ENCODE results near the gene SOBP. TPM values are rescaled to one million over a fixed set of nuclear protein-coding genes. Genes with fewer than 3 reads are reported as not detected.

SOBP gene
- total RNA-seq, 2 experiments from 2014 or later, result 0.27 to 0.31 TPM

DNA sequence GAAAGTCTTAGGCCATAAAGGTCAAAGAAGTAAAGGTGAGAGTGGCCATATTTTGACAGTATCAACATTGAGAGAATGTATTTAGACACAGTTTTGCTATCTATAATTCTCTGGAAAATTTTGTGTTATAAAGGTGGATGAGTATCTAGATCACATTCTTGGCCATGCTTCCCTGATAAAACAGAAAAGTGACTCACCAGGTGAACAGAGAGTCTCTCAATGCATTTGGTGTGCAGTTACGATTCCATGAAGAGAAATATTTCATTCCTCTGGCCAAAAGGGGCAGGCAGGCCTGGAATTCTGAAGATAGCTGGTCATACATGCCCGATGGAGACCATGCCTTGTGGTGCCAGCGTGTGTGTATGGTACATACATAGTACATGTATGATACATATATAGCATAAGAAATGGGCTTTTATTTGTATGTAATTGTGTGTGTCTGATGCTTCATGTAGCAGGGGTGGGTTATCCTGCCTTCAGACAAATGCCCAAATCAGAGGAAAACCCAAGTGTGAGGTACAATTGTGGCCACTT is 164.0 kb downstream of the SOBP start:
- ChIA-PET CTCF (interaction anchor here (2.0 kb wide), 1 partner anchor 10 kb away, joined by 8 read pairs; no protein-coding TSS in a partner anchor), POLR2A (no interaction called here)
- H3K4me1 Mint-ChIP-seq, result peaks cover 43% of the 10 kb centered on the region
- H3K27ac Mint-ChIP-seq, result no peak overlapping the region
- peaks cover 2% of the 10 kb centered on the region for H3K36me3 Mint-ChIP-seq (ENCODE audit: low read depth)
- peaks cover 8% of the 10 kb centered on the region for H3K27me3 Mint-ChIP-seq
- DNase-seq, result no peak
- H3K9me3 Mint-ChIP-seq, result peaks cover 7% of the 10 kb centered on the region
- no peak overlapping the region for H3K4me3 Mint-ChIP-seq

DNA sequence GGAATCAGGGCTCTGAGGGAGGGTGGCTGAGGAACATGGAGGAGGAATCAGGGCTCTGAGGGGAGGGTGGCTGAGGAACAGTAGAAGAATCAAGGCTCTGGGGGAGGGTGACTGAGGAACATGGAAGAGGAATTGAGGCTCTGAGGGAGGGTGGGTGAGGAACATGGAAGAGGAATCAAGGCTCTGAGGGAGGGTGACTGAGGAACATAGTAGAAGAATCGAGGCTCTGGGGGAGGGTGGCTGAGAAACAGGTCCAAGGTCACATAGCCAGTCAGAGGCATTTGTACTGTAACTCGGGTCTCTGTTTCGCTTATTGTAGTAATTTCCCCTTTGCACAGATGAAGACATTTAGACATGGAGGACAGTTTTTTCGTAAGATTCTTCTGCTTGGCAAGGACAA is 164.8 kb downstream of the SOBP start:
- Mint-ChIP-seq H3K27ac (no peak overlapping the region), H3K36me3 (ENCODE audit: low read depth) (peaks cover 6% of the 10 kb centered on the region), H3K4me1 (peaks cover 49% of the 10 kb centered on the region), H3K9me3 (peaks cover 10% of the 10 kb centered on the region), H3K4me3 (no peak overlapping the region), H3K27me3 (peaks cover 8% of the 10 kb centered on the region)
- ChIA-PET CTCF (interaction anchor here (1.2 to 1.9 kb wide), 3 partner anchors 10 to 15 kb away, joined by 3 to 6 read pairs (median 3); no protein-coding TSS in a partner anchor), POLR2A (no interaction called here)
- no peak for DNase-seq

DNA sequence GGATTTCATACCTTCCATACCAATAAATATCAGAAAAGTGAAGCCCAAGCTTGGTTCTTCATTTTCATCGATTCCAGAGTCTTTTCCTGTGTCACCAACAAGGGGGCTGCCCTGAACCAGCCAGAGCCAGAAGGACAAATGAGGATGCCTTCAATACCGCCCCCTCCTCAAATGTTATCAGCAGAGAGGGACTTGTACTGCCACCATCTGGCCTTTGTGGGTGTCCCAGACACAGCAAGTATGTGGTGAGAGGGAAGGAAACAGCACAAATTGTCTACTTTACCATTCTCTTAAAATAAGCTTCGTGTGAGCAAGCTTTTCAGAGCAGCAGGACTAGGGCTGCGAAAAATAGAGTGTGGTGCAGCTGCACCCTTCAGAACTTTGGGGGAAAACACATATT is 165.3 kb downstream of the SOBP start:
- H3K9me3 Mint-ChIP-seq, result peaks cover 10% of the 10 kb centered on the region
- H3K27me3 Mint-ChIP-seq, result peaks cover 8% of the 10 kb centered on the region
- peaks cover 6% of the 10 kb centered on the region for H3K36me3 Mint-ChIP-seq (ENCODE audit: low read depth)
- H3K27ac Mint-ChIP-seq, result peak overlapping the region; percentile 15
- DNase-seq, result no peak
- no peak overlapping the region for H3K4me3 Mint-ChIP-seq
- ChIA-PET POLR2A (no interaction called here), CTCF (interaction anchor here (1.2 to 1.9 kb wide), 4 partner anchors 9 to 14 kb away, joined by 3 to 6 read pairs (median 3); no protein-coding TSS in a partner anchor)
- peaks cover 53% of the 10 kb centered on the region for H3K4me1 Mint-ChIP-seq

DNA sequence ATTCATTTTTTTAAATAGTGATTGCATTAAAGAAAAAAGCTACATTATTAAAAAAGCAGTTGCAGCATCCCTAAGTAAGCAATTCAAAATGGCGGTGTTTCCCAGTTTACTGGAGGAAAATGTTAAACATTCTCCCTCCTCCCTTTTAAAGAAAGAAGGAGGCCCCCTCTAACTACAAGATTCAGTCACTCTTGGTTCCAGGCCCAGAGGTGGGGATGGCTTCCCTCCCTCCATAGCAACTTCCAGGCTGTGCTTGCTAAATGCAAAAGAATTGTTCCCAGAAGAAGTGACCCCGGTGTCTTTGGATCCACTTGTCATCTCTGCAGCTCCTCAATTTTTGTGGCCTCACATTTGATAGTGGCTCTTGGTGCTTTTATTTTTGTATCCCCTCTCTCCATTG is 165.9 kb downstream of the SOBP start:
- Mint-ChIP-seq H3K9me3 (peaks cover 10% of the 10 kb centered on the region), H3K4me3 (no peak overlapping the region), H3K4me1 (peaks cover 56% of the 10 kb centered on the region), H3K36me3 (ENCODE audit: low read depth) (peaks cover 6% of the 10 kb centered on the region), H3K27me3 (peaks cover 8% of the 10 kb centered on the region), H3K27ac (no peak overlapping the region)
- no peak for DNase-seq
- ChIA-PET CTCF (interaction anchor here (1.2 to 2.6 kb wide), 3 partner anchors 8 to 15 kb away, joined by 3 to 16 read pairs (median 6); no protein-coding TSS in a partner anchor), POLR2A (no interaction called here)

DNA sequence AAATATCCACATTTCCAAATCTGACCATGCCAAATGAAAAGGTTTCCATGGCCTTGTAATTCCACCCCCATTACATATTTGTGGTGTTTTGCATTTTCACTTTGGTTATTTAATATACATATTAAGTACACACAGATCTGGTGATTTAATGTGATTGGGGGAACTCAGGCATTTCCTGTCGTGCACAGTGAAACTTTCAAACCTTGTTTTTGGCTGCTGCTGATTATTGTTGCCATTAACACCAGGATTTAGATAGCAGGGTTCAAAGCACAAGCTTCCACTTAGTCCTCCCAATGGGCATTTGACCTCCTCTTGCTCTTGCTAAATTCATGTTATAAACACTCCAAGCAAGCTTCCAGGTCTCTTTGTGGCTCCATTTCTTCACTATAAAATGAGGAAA is 166.5 kb downstream of the SOBP start:
- peaks cover 10% of the 10 kb centered on the region for H3K9me3 Mint-ChIP-seq
- H3K4me1 Mint-ChIP-seq, result peaks cover 53% of the 10 kb centered on the region
- H3K36me3 Mint-ChIP-seq (ENCODE audit: low read depth), result peaks cover 6% of the 10 kb centered on the region
- DNase-seq, result no peak
- no peak overlapping the region for H3K4me3 Mint-ChIP-seq
- H3K27me3 Mint-ChIP-seq, result peaks cover 8% of the 10 kb centered on the region
- H3K27ac Mint-ChIP-seq, result peak overlapping the region; percentile 97
- ChIA-PET CTCF (interaction anchor here (1.1 to 2.6 kb wide), 4 partner anchors 8 to 15 kb away, joined by 3 to 16 read pairs (median 4); no protein-coding TSS in a partner anchor), POLR2A (no interaction called here)

DNA sequence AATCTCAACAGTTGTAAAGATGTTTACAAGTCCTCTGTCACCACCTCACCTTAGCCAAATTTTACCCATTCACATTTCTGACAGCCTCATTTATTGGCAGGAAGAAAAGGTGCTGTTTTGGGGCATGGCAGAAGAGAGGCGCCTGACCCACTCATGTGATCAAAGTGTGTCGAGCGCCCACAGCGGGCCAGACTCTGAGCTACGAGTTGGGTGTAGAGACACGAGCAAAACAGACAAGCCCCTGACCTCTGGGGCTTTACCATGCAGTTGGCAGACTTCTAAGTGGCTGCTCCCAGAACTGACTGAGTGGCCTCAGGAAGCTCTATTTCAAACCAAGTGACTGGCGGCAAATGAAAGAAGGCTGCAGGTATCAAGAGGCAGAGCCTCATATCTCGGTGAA is 167.0 kb downstream of the SOBP start:
- Mint-ChIP-seq H3K4me1 (peaks cover 53% of the 10 kb centered on the region), H3K9me3 (peaks cover 8% of the 10 kb centered on the region), H3K27ac (peak overlapping the region; percentile 97), H3K27me3 (peaks cover 8% of the 10 kb centered on the region), H3K4me3 (no peak overlapping the region), H3K36me3 (ENCODE audit: low read depth) (peaks cover 6% of the 10 kb centered on the region)
- no peak for DNase-seq
- ChIA-PET CTCF (interaction anchor here (1.1 to 2.6 kb wide), 2 partner anchors 9 to 15 kb away, joined by 3 to 16 read pairs; no protein-coding TSS in a partner anchor), POLR2A (no interaction called here)

DNA sequence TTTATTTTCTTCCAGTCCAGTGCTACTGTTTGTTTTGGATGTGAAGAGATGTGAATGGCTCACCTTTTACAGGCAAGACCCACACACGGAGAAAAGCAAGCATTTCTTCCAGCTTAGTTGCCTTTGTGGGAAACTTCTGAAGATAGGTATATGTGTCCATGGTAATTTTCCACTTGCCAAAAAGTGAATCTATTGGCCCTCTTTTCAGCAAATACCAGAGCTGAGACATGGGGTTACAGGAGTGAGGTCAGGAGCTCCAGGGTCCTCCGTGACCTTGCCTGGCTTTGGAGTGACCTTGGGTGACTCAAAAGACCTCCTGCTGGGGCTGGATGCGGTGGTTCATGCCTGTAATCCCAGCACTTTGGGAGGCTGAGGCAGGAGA is 167.4 kb downstream of the SOBP start:
- H3K27ac Mint-ChIP-seq, result peak overlapping the region; percentile 97
- peaks cover 52% of the 10 kb centered on the region for H3K4me1 Mint-ChIP-seq
- peak overlapping the region; percentile 68 for H3K4me3 Mint-ChIP-seq
- CTCF ChIA-PET, result interaction anchor here (0.5 to 2.6 kb wide), 7 partner anchors 9 to 54 kb away, joined by 3 to 16 read pairs (median 3); no protein-coding TSS in a partner anchor
- peaks cover 4% of the 10 kb centered on the region for H3K27me3 Mint-ChIP-seq
- H3K36me3 Mint-ChIP-seq (ENCODE audit: low read depth), result peaks cover 6% of the 10 kb centered on the region
- POLR2A ChIA-PET, result interaction anchor here (0.7 kb wide), 1 partner anchor 198 kb away, joined by 3 read pairs; the partner anchor contains the start of gene PDSS2
- no peak for DNase-seq
- H3K9me3 Mint-ChIP-seq, result peaks cover 4% of the 10 kb centered on the region

DNA sequence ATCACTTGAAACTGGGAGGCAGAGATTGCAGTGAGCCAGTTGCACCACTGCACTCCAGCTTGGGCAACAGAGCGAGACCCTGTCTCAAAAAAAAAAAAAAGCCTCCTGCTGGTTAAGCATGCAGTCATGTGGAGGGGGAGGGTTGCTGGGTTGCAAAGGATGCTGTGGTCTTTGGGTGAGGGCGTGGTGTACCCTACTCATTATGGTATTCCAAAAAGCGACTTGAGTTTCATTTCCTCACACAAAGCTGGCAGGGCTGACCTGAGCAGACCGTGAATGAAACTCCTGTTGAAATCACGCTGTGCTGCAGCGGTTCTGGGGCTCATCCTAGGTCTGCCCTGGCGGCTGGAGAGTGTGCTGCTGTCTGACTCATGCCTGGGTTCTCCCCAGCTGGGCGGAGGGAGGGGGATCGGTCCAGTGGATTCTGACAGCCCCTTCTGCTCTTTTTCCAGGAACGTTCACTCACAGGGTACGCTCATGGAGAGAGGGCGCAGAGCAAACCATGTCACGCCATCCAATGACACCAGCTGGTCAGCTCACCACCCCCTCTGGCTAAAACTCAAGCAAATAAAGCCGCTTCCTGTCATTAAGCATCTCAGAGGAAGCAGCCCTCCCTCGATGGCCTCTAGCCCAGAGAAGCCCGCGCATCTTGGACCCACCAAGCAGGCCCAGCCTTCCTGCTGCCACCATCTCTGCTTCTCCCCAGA is 168.0 kb downstream of the SOBP start:
- DNase-seq, result peak; percentile 81
- H3K4me3 Mint-ChIP-seq, result peak overlapping the region; percentile 68
- H3K36me3 Mint-ChIP-seq (ENCODE audit: low read depth), result peaks cover 6% of the 10 kb centered on the region
- ChIA-PET CTCF (interaction anchor here (0.5 to 2.6 kb wide), 9 partner anchors 8 to 1330 kb away, joined by 3 to 16 read pairs (median 3); no protein-coding TSS in a partner anchor), POLR2A (interaction anchor here (0.6 to 0.7 kb wide), 3 partner anchors 165 to 563 kb away, joined by 3 read pairs; partner anchors contain the start of gene PDSS2)
- peak overlapping the region; percentile 97 for H3K27ac Mint-ChIP-seq
- H3K9me3 Mint-ChIP-seq, result peaks cover 4% of the 10 kb centered on the region
- peaks cover 50% of the 10 kb centered on the region for H3K4me1 Mint-ChIP-seq
- peaks cover 4% of the 10 kb centered on the region for H3K27me3 Mint-ChIP-seq

DNA sequence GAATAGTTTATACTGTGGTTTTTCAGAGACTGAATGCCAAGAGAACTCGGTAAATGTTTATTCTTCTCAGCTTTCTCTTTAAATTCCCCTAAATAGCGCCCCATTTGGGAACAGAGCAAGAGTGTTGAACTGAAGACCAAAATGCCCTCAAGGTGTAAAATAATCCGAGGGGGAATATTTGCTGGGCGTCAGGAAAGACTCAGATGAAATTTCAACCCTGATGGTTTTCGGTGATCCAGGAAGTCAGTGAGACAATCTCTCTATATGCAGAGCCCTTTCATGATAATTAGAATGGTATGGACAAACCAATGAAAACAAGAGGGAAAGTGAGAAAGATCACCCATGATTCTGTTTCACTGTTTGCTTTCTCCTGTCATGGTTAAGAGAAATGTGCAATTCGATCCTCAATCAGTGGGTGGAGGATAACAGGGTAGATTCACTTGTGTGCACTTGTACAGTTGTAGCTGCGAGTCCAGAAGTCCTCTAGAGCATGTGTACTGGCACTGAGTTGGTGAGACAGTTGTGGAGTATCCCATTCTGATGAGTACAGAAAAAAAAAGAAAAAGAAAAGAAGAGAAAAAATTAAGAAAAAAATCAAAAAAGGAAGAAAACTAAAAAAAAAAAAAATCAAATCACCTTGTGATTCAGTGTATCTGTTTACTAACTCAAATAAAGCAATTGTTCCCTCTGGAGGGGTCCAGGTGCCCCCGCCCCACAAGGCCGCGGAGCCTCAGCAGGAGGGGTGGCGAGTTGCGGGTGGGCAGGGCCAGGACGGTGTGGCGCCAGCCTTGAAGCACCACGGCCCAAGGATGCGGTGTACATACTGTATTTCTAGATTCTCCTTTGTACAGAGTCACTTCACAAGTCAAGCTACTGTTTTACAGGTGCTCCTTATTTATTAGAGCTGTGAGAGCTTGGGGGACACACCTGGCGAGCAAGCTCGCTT is 169.3 kb downstream of the SOBP start:
- H3K4me3 Mint-ChIP-seq, result peak overlapping the region; percentile 68
- POLR2A ChIA-PET, result no interaction called here

DNA sequence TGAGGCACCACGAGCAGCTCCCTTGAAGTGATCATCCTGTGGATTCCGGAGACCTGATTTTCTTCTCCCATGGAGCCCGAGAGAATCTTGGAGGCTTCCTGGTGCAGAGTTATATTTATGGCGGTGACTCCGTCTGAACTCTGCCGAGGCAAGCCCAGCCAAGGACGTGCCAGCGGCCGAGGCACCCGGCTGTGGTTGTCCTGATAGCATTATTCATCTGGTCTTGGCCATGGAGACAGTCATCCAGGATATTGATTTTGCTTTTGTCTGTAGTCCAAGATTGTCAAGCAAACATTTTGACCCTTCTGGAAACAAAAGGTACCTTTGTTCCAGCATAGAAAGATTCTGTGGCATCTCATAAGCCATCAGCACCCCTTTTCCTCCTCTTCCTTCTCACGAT is 170.9 kb downstream of the SOBP start:
- POLR2A ChIA-PET, result no interaction called here
- no peak overlapping the region for H3K27ac Mint-ChIP-seq
- no peaks in the 10 kb centered on the region for H3K27me3 Mint-ChIP-seq
- no peak overlapping the region for H3K4me3 Mint-ChIP-seq
- peaks cover 50% of the 10 kb centered on the region for H3K4me1 Mint-ChIP-seq
- H3K9me3 Mint-ChIP-seq, result peaks cover 4% of the 10 kb centered on the region
- CTCF ChIA-PET, result interaction anchor here (1.1 kb wide), 1 partner anchor 10 kb away, joined by 3 read pairs; no protein-coding TSS in a partner anchor
- peaks cover 6% of the 10 kb centered on the region for H3K36me3 Mint-ChIP-seq (ENCODE audit: low read depth)
- no peak for DNase-seq

More for the DNA sequence above, 169.3 kb downstream of the SOBP start:
- Mint-ChIP-seq H3K27ac (peak overlapping the region; percentile 97), H3K9me3 (peaks cover 4% of the 10 kb centered on the region), H3K36me3 (ENCODE audit: low read depth) (peaks cover 6% of the 10 kb centered on the region), H3K4me1 (peaks cover 50% of the 10 kb centered on the region), H3K27me3 (no peaks in the 10 kb centered on the region)
- CTCF ChIA-PET, result interaction anchor here (1.1 to 1.4 kb wide), 3 partner anchors 9 to 32 kb away, joined by 3 to 4 read pairs (median 3); no protein-coding TSS in a partner anchor
- DNase-seq, result no peak

DNA sequence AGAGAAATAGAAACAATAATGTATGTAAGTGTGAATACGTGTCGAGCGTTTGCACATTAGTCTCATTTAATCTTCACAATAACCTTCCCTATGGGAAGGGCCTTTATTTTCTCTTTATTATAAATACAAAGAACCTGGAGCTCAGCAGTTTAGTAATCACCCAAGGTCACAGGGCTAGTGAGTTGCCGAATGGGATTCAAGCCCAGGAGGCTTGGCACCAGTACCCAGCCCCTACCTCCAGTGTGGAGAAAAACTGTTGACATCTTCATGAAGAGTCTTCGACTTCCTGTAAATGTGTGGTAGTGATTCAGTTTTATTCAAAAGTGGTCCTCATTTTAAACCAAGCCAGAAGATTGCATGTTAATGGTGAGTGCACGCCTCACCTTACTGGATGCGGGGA is 171.4 kb downstream of the SOBP start:
- ChIA-PET POLR2A (no interaction called here), CTCF (no interaction called here)
- peaks cover 4% of the 10 kb centered on the region for H3K9me3 Mint-ChIP-seq
- H3K4me1 Mint-ChIP-seq, result peaks cover 46% of the 10 kb centered on the region
- peaks cover 6% of the 10 kb centered on the region for H3K36me3 Mint-ChIP-seq (ENCODE audit: low read depth)
- H3K4me3 Mint-ChIP-seq, result no peak overlapping the region
- DNase-seq, result no peak
- H3K27ac Mint-ChIP-seq, result no peak overlapping the region
- H3K27me3 Mint-ChIP-seq, result no peaks in the 10 kb centered on the region

DNA sequence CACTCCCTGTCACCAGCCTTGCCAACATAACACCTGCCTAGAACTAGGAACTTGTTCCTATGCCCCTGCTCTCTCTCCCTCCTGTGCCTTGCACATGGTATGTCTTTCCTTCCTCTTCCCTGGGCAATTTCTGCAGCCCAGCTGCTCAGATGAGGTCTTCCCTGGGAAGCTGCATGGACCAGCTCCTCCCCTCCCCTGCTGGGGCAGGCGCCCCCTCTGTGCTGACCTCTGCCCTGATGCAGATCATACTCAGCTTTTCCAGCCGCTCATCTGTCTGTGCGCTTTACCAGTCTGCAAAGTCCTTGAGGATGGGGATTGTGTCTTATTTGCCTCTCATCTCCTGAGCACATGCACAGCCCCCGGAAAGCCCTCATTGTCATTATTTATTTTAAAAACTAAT is 172.4 kb downstream of the SOBP start:
- CTCF ChIA-PET, result no interaction called here
- peaks cover 3% of the 10 kb centered on the region for H3K27me3 Mint-ChIP-seq

More for the DNA sequence above, 172.4 kb downstream of the SOBP start:
- POLR2A ChIA-PET, result no interaction called here
- peaks cover 44% of the 10 kb centered on the region for H3K4me1 Mint-ChIP-seq
- H3K4me3 Mint-ChIP-seq, result no peak overlapping the region
- H3K36me3 Mint-ChIP-seq (ENCODE audit: low read depth), result peaks cover 10% of the 10 kb centered on the region
- peaks cover 4% of the 10 kb centered on the region for H3K9me3 Mint-ChIP-seq
- no peak overlapping the region for H3K27ac Mint-ChIP-seq
- DNase-seq, result no peak
